ENCODE results near the gene MTMR11. TPM values are rescaled to one million over a fixed set of nuclear protein-coding genes. Genes with fewer than 3 reads are reported as not detected.

The MTMR11 gene
- total RNA-seq, 2 experiments from 2014 or later = 1.3 TPM

DNA sequence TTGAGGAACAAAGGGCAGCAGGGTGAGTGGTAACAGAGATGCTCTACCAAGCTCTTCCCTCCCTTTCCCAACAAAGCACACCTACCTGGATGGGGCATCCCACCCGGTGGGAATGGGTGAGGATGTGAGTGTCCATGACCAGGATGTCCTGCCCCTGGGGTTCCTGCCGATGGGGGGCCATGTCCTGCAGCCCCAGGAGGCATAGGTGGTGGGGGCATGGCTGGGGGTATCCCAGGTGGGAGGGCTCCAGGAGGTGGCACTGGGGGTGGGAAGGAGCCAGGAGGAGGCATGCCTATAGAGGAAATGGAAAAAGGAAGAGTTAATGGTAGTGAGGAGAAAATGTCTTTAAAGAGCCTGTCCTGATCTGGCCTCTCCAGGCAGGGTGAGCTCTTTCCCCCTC is 10.9 kb downstream of the MTMR11 start:
- DNase-seq (no peak), ATAC-seq (no peak)
- intact Hi-C loops (cut with DNase I, micrococcal nuclease) = no loop called here
- CTCF ChIA-PET = interaction anchor here (0.6 kb wide), 1 partner anchor 207 kb away, joined by 4 read pairs; no protein-coding TSS in a partner anchor
- H3K27me3 Mint-ChIP-seq = no peaks in the 10 kb centered on the region
- peaks cover 35% of the 10 kb centered on the region for H3K4me1 Mint-ChIP-seq
- no peaks in the 10 kb centered on the region for H3K9me3 Mint-ChIP-seq (ENCODE audit: low read depth)
- H3K27ac Mint-ChIP-seq = no peak overlapping the region
- H3K36me3 Mint-ChIP-seq (ENCODE audit: low read depth) = peaks cover 53% of the 10 kb centered on the region
- H3K4me3 Mint-ChIP-seq = peak overlapping the region; percentile 97
- POLR2A ChIA-PET = no interaction called here

DNA sequence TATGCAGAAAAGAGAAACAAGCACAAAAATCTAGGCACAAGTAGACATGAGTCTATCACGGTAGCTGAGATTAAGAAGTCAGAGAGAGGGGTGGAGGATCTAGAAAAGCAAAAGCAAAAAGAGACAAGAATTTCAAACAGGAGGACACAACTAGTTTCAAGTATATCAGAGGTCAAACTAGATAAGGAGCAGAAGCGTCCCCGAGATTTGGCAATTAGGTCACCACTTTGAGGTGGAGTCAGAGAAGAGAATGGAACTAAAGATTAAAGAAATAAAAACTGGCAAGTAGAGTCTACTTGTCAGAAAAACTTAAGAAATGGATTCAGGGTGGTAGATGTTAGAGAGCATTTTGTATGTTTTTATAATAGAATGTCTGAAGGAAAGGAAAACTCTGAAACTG is 11.3 kb downstream of the MTMR11 start:
- ChIA-PET CTCF (interaction anchor here (0.5 to 0.6 kb wide), 2 partner anchors 139 to 208 kb away, joined by 3 to 4 read pairs; no protein-coding TSS in a partner anchor), POLR2A (no interaction called here)
- peak overlapping the region; percentile 38 for H3K27ac Mint-ChIP-seq

DNA sequence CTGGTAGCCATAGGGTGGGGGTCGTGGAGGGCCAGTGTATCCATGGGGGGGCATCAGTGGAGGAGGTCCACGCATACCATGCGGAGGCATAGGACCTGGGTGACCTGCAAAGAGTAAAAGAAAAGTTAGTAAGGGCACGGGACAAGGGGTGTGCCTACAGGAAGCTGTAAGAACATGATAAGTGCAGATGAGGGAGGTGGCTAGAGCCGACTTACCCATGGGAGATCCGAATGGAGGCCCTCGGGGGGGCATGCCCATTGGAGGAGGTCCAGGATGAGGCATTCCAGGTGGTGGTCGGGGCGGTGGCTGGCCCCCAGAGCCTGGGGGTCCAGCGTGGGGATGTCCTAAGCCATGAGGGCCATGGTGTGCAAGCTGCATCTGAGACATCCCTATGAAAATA is 13.1 kb downstream of the MTMR11 start:
- Mint-ChIP-seq H3K4me3 (no peak overlapping the region), H3K9me3 (ENCODE audit: low read depth) (no peaks in the 10 kb centered on the region), H3K27me3 (peaks cover under 1% of the 10 kb centered on the region), H3K36me3 (ENCODE audit: low read depth) (peaks cover 53% of the 10 kb centered on the region), H3K4me1 (peaks cover 29% of the 10 kb centered on the region), H3K27ac (peak overlapping the region; percentile 45)
- intact Hi-C loops (cut with DNase I, micrococcal nuclease) = no loop called here
- no peak for DNase-seq
- POLR2A ChIA-PET = no interaction called here
- CTCF ChIA-PET = interaction anchor here (1.7 kb wide), 1 partner anchor 143 kb away, joined by 7 read pairs; the partner anchor contains the start of gene VPS45
- ATAC-seq = no peak

More for the DNA sequence above, 11.3 kb downstream of the MTMR11 start:
- H3K27me3 Mint-ChIP-seq = no peaks in the 10 kb centered on the region
- peak overlapping the region; percentile 97 for H3K4me3 Mint-ChIP-seq
- ATAC-seq = no peak
- intact Hi-C loops (cut with DNase I, micrococcal nuclease) = no loop called here
- no peak for DNase-seq
- no peaks in the 10 kb centered on the region for H3K9me3 Mint-ChIP-seq (ENCODE audit: low read depth)
- peaks cover 35% of the 10 kb centered on the region for H3K4me1 Mint-ChIP-seq
- H3K36me3 Mint-ChIP-seq (ENCODE audit: low read depth) = peaks cover 53% of the 10 kb centered on the region

DNA sequence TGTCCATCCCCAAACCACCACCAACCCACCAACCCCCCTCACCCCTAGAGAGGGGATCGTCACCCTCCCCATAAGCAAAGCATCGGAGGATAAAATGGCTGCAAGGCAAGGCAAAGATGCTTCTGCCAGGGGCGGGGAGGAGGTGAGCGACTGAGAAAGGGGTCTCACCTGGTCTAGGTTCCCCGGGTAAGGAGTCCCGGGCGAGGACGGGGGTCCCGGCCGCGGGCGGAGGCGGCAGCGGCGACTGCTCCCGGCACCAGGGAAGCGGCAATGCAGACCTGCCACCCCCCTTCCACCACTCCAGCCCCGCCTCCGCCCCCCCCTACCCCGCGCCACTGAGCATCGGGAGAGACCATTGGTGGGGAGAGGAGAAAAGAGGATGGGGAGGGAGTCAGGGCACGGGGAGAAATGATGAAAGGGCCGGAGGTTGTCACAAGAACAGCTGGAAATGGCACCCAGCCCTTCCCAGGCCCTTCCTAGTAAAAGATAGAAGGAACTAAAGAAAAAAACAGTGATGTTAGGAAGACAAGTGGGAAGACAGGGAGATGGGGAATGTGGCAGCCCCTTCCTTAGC is 19.0 kb downstream of the MTMR11 start, which contains the start of gene SV2A:
TSS of gene SV2A (minus strand) at position 274 of the 574 bp plus-strand sequence. CDS start 4,004 bp downstream, outside the sequence.
- H3K9me3 Mint-ChIP-seq (ENCODE audit: low read depth) = no peaks in the 10 kb centered on the region
- intact Hi-C loops (cut with DNase I, micrococcal nuclease) = loop anchor here in 1 of 2 experiments (1.0 kb wide), 1 partner anchor 10 kb away; the partner anchor contains the start of gene SF3B4
- H3K27me3 Mint-ChIP-seq = peaks cover 2% of the 10 kb centered on the region
- DNase-seq (peak; percentile 71), ATAC-seq (peak; percentile 85)
- H3K36me3 Mint-ChIP-seq (ENCODE audit: low read depth) = peaks cover 11% of the 10 kb centered on the region
- peak within 1 kb of the TSS; percentile 78 for H3K4me3 Mint-ChIP-seq
- no peak within 1 kb of the TSS for H3K27ac Mint-ChIP-seq
- ChIA-PET CTCF (no interaction called here), POLR2A (no interaction called here)
- H3K4me1 Mint-ChIP-seq = peaks cover 19% of the 10 kb centered on the region

DNA sequence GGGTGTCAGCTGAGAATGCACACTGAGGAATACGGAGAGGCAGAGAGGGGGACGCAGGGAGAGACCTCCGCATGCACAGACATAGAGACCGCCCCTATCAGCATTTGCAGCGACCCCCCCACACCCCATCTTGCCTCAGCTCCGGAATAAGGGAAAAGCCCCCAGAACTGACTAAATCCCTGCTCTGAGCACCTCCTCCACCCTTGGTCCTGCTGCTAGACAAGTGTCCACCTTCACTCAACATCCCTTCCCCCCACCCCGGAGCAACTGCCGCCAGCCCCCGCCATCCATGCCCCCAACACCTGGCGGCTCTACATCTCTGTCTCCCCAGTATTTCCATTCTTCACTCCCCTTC is 19.8 kb downstream of the MTMR11 start:
- peaks cover 19% of the 10 kb centered on the region for H3K4me1 Mint-ChIP-seq
- no peak for DNase-seq
- H3K27me3 Mint-ChIP-seq = peaks cover 2% of the 10 kb centered on the region
- peak overlapping the region; percentile 78 for H3K4me3 Mint-ChIP-seq
- no peak for ATAC-seq
- intact Hi-C loops (cut with DNase I, micrococcal nuclease) = loop anchor here in 1 of 2 experiments (1.0 kb wide), 1 partner anchor 10 kb away; the partner anchor contains the start of gene SF3B4
- H3K9me3 Mint-ChIP-seq (ENCODE audit: low read depth) = no peaks in the 10 kb centered on the region
- no peak overlapping the region for H3K27ac Mint-ChIP-seq
- ChIA-PET CTCF (no interaction called here), POLR2A (interaction anchor here (1.1 kb wide), 1 partner anchor 11 kb away, joined by 3 read pairs; no protein-coding TSS in a partner anchor)
- H3K36me3 Mint-ChIP-seq (ENCODE audit: low read depth) = peaks cover 6% of the 10 kb centered on the region

DNA sequence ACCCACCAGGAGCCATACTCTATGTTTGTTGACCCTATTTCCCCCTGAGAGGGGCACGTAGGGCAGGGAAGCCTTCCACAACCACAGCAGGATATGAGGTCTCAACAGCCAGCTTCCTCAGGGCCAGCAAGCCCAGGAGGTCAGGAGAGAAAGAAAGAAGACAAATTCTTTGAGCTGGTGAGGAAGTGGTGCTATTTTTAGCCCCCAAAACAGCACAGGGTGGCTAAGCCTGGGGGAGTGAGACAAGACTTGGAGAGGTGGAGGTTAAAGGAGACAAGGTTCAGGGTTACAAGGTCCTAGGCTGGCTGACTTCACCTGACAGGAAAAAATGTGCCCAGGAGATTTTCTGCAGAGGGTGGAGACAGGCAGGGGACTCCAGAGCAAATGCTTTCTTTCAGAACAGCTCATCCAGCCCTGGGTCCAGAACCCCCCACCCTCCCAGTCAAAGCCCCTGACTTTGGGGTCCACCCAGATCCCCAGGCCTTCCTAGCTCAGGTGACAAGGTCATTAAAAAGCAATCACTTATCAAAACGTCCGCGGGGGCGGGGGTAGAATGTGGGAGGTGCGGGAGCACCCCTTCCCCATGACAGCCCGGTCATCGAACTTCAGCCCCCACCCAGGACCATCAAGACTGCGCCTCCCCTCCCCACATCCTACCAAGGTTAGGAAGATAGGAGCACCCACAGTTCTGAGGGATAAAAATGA is 20.3 kb downstream of the MTMR11 start:
- Mint-ChIP-seq H3K27me3 (peaks cover 2% of the 10 kb centered on the region), H3K4me3 (peak overlapping the region; percentile 78), H3K36me3 (ENCODE audit: low read depth) (peaks cover under 1% of the 10 kb centered on the region), H3K27ac (no peak overlapping the region), H3K4me1 (peaks cover 19% of the 10 kb centered on the region), H3K9me3 (ENCODE audit: low read depth) (no peaks in the 10 kb centered on the region)
- ChIA-PET CTCF (interaction anchor here (0.7 kb wide), 1 partner anchor 120 kb away, joined by 4 read pairs; no protein-coding TSS in a partner anchor), POLR2A (interaction anchor here (1.1 kb wide), 1 partner anchor 12 kb away, joined by 3 read pairs; no protein-coding TSS in a partner anchor)
- ATAC-seq (no peak), DNase-seq (peak; percentile 20)
- intact Hi-C loops (cut with DNase I, micrococcal nuclease) = no loop called here

DNA sequence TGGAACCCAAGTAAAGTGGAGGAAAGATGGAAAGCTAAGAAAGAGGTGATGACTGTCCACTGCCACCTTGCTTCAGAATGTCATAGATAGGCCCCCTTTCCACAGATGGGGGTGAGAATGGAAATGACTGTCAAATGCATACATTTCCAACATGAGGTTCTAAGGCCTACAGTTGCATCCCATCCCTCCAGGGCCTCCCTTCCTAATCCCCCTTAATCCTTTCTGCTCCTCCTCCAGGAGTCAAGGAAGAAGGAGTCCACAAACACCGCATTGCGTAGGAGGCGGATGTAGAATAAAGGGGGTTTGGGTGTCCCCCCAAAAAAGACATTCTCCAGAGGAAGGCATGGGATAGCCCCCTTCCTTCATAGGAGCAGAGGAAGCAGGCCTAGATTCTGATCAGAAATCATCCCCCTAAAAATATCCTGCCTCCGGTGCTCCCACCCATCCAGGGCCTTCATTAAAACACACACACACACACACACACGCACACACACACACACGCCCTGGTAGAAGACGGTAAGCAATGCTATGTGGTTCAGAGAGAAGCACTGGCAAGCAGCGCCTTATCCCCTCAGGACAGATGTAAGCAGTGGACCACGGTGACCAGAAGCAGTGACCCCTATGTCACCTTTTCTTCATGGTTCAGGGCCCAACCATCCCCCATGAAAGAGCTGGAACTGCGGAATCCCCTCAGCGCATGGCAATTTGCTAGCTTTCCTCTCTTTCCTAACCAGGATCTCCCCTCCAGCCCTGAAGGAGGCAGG is 21.1 kb downstream of the MTMR11 start:
- POLR2A ChIA-PET = interaction anchor here (1.1 kb wide), 1 partner anchor 13 kb away, joined by 3 read pairs; no protein-coding TSS in a partner anchor
- peak overlapping the region; percentile 78 for H3K4me3 Mint-ChIP-seq
- H3K4me1 Mint-ChIP-seq = peaks cover 19% of the 10 kb centered on the region
- no peaks in the 10 kb centered on the region for H3K36me3 Mint-ChIP-seq (ENCODE audit: low read depth)
- intact Hi-C loops (cut with DNase I, micrococcal nuclease) = no loop called here
- CTCF ChIA-PET = interaction anchor here (0.7 kb wide), 1 partner anchor 121 kb away, joined by 4 read pairs; no protein-coding TSS in a partner anchor
- H3K27ac Mint-ChIP-seq = no peak overlapping the region
- no peak for DNase-seq
- H3K27me3 Mint-ChIP-seq = peaks cover 2% of the 10 kb centered on the region
- ATAC-seq = no peak
- no peaks in the 10 kb centered on the region for H3K9me3 Mint-ChIP-seq (ENCODE audit: low read depth)

DNA sequence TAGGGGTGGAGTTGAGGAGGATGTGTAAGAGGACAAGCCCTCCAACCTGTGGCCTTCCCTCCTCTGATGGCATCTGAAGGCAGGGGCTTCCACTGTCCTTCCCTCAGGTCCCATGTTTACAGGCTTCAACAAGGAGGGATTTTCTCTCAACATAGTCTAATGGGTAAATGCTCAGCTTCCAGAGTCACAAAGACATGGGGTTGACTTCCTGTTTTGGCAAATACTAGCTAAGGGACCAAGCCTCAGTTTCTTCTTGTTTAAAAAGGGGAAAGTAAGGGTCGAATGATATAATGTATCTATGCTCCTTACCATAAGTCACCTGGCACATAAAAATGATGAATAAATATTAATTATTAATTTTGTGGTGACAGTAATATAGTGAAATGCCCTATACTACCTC is 22.1 kb downstream of the MTMR11 start:
- H3K9me3 Mint-ChIP-seq (ENCODE audit: low read depth) = no peaks in the 10 kb centered on the region
- DNase-seq = no peak
- no peak for ATAC-seq
- peaks cover 19% of the 10 kb centered on the region for H3K4me1 Mint-ChIP-seq
- H3K27ac Mint-ChIP-seq = no peak overlapping the region
- ChIA-PET POLR2A (interaction anchor here (0.5 kb wide), 1 partner anchor 358 kb away, joined by 6 read pairs; no protein-coding TSS in a partner anchor), CTCF (no interaction called here)
- no peaks in the 10 kb centered on the region for H3K36me3 Mint-ChIP-seq (ENCODE audit: low read depth)
- H3K4me3 Mint-ChIP-seq = no peak overlapping the region
- intact Hi-C loops (cut with DNase I, micrococcal nuclease) = no loop called here
- H3K27me3 Mint-ChIP-seq = peaks cover 2% of the 10 kb centered on the region

DNA sequence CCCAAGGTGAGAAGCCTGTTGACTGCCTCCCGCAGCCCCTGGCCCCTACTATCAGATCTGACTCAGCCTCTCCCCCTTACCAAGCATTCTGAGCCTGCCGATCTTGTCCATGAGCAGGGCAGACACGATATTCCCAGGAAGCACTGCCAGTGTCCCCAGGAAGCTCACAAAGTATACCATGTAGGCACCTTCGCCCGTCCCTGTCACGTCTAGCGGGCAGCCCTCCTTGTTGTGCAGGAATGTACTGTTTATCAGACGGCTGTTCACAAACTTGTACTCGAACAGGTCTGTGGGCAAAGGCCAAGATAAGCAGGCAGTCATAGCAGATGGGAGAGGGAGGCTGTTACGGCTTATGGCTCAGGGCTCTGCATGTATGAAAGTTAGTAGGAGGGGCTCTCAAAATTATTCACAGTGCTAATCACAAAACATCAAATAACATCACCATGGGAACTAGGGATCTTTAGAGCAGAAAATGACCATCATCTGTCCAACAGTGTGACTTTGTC is 30.1 kb downstream of the MTMR11 start:
- ChIA-PET POLR2A (no interaction called here), CTCF (interaction anchor here (0.5 kb wide), 1 partner anchor 210 kb away, joined by 3 read pairs; no protein-coding TSS in a partner anchor)
- Mint-ChIP-seq H3K36me3 (ENCODE audit: low read depth) (peaks cover 9% of the 10 kb centered on the region), H3K9me3 (ENCODE audit: low read depth) (no peaks in the 10 kb centered on the region), H3K4me1 (no peaks in the 10 kb centered on the region), H3K27ac (no peak overlapping the region), H3K4me3 (no peak overlapping the region), H3K27me3 (no peaks in the 10 kb centered on the region)
- DNase-seq (no peak), ATAC-seq (no peak)
- intact Hi-C loops (cut with DNase I, micrococcal nuclease) = no loop called here

DNA sequence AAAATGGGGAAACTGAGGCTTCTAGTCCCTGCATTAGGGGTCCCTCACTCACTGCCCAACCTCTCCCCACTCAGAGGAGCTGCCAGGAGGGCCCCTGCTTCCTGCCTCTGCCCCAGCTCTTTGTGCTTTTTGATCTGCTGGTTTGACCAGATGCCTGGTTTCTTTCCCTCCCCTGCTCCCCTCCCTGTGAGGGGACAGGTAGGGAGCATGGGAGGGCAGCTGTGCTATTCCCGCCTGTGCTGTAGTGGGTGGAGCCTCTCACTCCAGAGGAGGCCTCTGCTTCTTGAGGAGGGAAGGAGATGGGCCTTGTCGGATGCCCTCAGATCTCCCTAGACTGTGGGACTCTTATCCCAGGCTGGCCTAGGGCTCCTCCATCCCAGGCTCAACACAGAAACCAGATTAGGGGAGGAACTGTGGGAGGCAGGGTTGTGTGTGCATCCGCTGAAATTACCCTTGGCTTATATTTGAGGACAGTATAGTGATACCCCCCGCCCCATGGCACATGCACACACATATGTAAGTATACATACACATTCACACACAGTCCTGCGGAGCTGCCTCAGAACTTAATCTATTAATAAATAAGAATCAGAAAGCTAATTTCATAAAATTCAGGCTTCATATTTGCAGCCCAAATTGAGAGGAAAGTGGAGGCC is 32.7 kb downstream of the MTMR11 start:
- Mint-ChIP-seq H3K4me3 (no peak overlapping the region), H3K27ac (no peak overlapping the region), H3K4me1 (peaks cover 15% of the 10 kb centered on the region), H3K9me3 (ENCODE audit: low read depth) (no peaks in the 10 kb centered on the region), H3K27me3 (no peaks in the 10 kb centered on the region), H3K36me3 (ENCODE audit: low read depth) (peaks cover 25% of the 10 kb centered on the region)
- POLR2A ChIA-PET = interaction anchor here (1.3 kb wide), 1 partner anchor 16 kb away, joined by 3 read pairs; a partner anchor contains a TSS
- intact Hi-C loops (cut with DNase I, micrococcal nuclease) = no loop called here
- CTCF ChIA-PET = interaction anchor here (0.6 kb wide), 1 partner anchor 15 kb away, joined by 4 read pairs; no protein-coding TSS in a partner anchor
- ATAC-seq = no peak
- no peak for DNase-seq

Measured in activated CD4-positive, alpha-beta T cell treated with anti-CD3 and anti-CD28 coated beads for 36 hours (primary cell).